Thymus (tissue), 11 donors: ENCODE measurements around the gene MYMK. TPM values are rescaled to one million over a fixed set of nuclear protein-coding genes. Genes with fewer than 3 reads are reported as not detected.

Source experiments
- DNase-seq, 9 donors: peaks; one replicate each; pipeline ENCODE4 v3.0.0-alpha.2; 2013; ENCODE audit warnings: low spot score in 9 of 9, low read depth in 6 of 9, missing footprints in 1 of 9
- H3K27ac ChIP-seq, 2 donors: one replicate each; pipeline ENCODE4 v1.5.1; 2013; ENCODE audit warnings: control low read depth in 1 of 2, low read depth in 1 of 2, low read length in 1 of 2, mild to moderate bottlenecking in 1 of 2, moderate library complexity in 1 of 2
- H3K27me3 ChIP-seq, 2 donors: one replicate each; pipeline ENCODE4 v1.5.1; 2013; ENCODE audit warnings: low read length in 1 of 2; ENCODE audit not compliant: control insufficient read depth in 2 of 2, insufficient read depth in 1 of 2
- H3K36me3 ChIP-seq, 2 donors: one replicate each; pipeline ENCODE4 v1.5.1; 2013; ENCODE audit warnings: low read length in 1 of 2, mild to moderate bottlenecking in 1 of 2, moderate library complexity in 1 of 2; ENCODE audit not compliant: control insufficient read depth in 2 of 2, insufficient read depth in 2 of 2
- H3K4me1 ChIP-seq, 2 donors: one replicate each; pipeline ENCODE4 v1.5.1; 2013; ENCODE audit warnings: low read length in 2 of 2; ENCODE audit not compliant: control insufficient read depth in 2 of 2, insufficient read depth in 2 of 2
- H3K4me3 ChIP-seq, 2 donors: one replicate each; pipeline ENCODE4 v1.5.1; 2013; ENCODE audit warnings: low read length in 2 of 2, control low read depth in 1 of 2, mild to moderate bottlenecking in 1 of 2
- H3K9me3 ChIP-seq, 2 donors: one replicate each; pipeline ENCODE4 v1.5.1; 2013; ENCODE audit warnings: low read length in 1 of 2, mild to moderate bottlenecking in 1 of 2; ENCODE audit not compliant: control insufficient read depth in 2 of 2, insufficient read depth in 1 of 2
- WGBS: extraction: QIAGEN DNeasy Blood & Tissue Kit; methylation state at CpG from one replicate; pipeline ENCODE4 v1.1.7; 2013; 5-methylcytosine and 5-hydroxymethylcytosine counted together
- polyA plus RNA-seq: library from polyadenylated mRNA; stranded (reverse); fragments of 200-250 nt; gene quantifications from one replicate; pipeline ENCODE4 v1.2.3, GENCODE V29; 2013
- total RNA-seq: library from RNA; stranded (reverse); fragments of 120-200 nt; gene quantifications from one replicate; pipeline ENCODE4 v1.2.4, GENCODE V29; 2013
- donor health status: healthy.

MYMK gene
- total and polyA plus RNA-seq, 2 donors: 0.39 to 0.47 TPM

GRCh38 chr9:133539991-133540697 is 15.4 kb upstream of the MYMK start:
- Histone ChIP-seq H3K36me3 (no peaks in the 10 kb centered on the region), H3K4me3 (no peak overlapping the region), H3K27ac (no peak overlapping the region), H3K9me3 (no peaks in the 10 kb centered on the region), H3K4me1 (peaks cover 0 to 14% of the 10 kb centered on the region in 2 donors), H3K27me3 (peaks cover 15 to 64% of the 10 kb centered on the region in 2 donors)
- 35% methylated on average over 22 of the region's 22 CpGs for WGBS
- no peak for DNase-seq

- H3K27me3 ChIP-seq: peaks cover 15 to 74% of the 10 kb centered on the region in 2 donors
- H3K27ac ChIP-seq: no peak overlapping the region
- H3K4me3 ChIP-seq: no peak overlapping the region
- peaks cover 9 to 24% of the 10 kb centered on the region in 2 donors for H3K4me1 ChIP-seq
- no peaks in the 10 kb centered on the region for H3K9me3 ChIP-seq
- no peak for DNase-seq
- 35% methylated on average over 47 of the region's 47 CpGs for WGBS
- no peaks in the 10 kb centered on the region for H3K36me3 ChIP-seq
Measured at GRCh38 chr9:133538851-133539833, 14.4 kb upstream of the MYMK start.

GRCh38 chr9:133538176-133538575 is 13.4 kb upstream of the MYMK start:
- peaks cover 18 to 34% of the 10 kb centered on the region in 2 donors for H3K4me1 ChIP-seq
- DNase-seq: no peak
- H3K27ac ChIP-seq: no peak overlapping the region
- peaks cover 15 to 81% of the 10 kb centered on the region in 2 donors for H3K27me3 ChIP-seq
- 92% methylated on average over 14 of the region's 14 CpGs for WGBS
- H3K36me3 ChIP-seq: no peaks in the 10 kb centered on the region
- no peaks in the 10 kb centered on the region for H3K9me3 ChIP-seq
- no peak overlapping the region for H3K4me3 ChIP-seq

GRCh38 chr9:133537257-133537656 is 12.5 kb upstream of the MYMK start:
- WGBS: 97% methylated on average over 16 of the region's 16 CpGs
- DNase-seq: no peak
- peaks cover 25 to 43% of the 10 kb centered on the region in 2 donors for H3K4me1 ChIP-seq
- H3K9me3 ChIP-seq: no peaks in the 10 kb centered on the region
- H3K27ac ChIP-seq: no peak overlapping the region
- H3K36me3 ChIP-seq: no peaks in the 10 kb centered on the region
- H3K27me3 ChIP-seq: peaks cover 15 to 85% of the 10 kb centered on the region in 2 donors
- H3K4me3 ChIP-seq: no peak overlapping the region

- no peak overlapping the region for H3K4me3 ChIP-seq
- H3K9me3 ChIP-seq: no peaks in the 10 kb centered on the region
- H3K27ac ChIP-seq: no peak overlapping the region
- no peaks in the 10 kb centered on the region for H3K36me3 ChIP-seq
- peaks cover 15 to 79% of the 10 kb centered on the region in 2 donors for H3K27me3 ChIP-seq
- peaks cover 25 to 43% of the 10 kb centered on the region in 2 donors for H3K4me1 ChIP-seq
- no peak for DNase-seq
- WGBS: 96% methylated on average over 9 of the region's 9 CpGs
Measured at GRCh38 chr9:133536536-133536935, 11.8 kb upstream of the MYMK start.

GRCh38 chr9:133536080-133536479 is 11.3 kb upstream of the MYMK start:
- no peaks in the 10 kb centered on the region for H3K9me3 ChIP-seq
- H3K4me1 ChIP-seq: peaks cover 25 to 43% of the 10 kb centered on the region in 2 donors
- H3K27ac ChIP-seq: no peak overlapping the region
- no peak overlapping the region for H3K4me3 ChIP-seq
- DNase-seq: no peak
- no peaks in the 10 kb centered on the region for H3K36me3 ChIP-seq
- 96% methylated on average over 11 of the region's 11 CpGs for WGBS
- peaks cover 15 to 76% of the 10 kb centered on the region in 2 donors for H3K27me3 ChIP-seq

- Histone ChIP-seq H3K4me1 (peaks cover 25 to 38% of the 10 kb centered on the region in 2 donors), H3K27ac (no peak overlapping the region)
Measured at GRCh38 chr9:133535306-133535877, 10.6 kb upstream of the MYMK start.

GRCh38 chr9:133534346-133535291 is 9.9 kb upstream of the MYMK start, which contains the start of gene ADAMTSL2:
ADAMTSL2 (plus strand) TSS chr9:133534704; CDS start chr9:133536713, 2,009 bp downstream.
- Histone ChIP-seq H3K4me1 (peaks cover 25 to 41% of the 10 kb centered on the region in 2 donors), H3K9me3 (no peaks in the 10 kb centered on the region), H3K36me3 (no peaks in the 10 kb centered on the region), H3K27me3 (peaks cover 7 to 73% of the 10 kb centered on the region in 2 donors), H3K27ac (no peak within 1 kb of the TSS), H3K4me3 (peak within 1 kb of the TSS; percentile 16 to 25)
- DNase-seq: peak in 6 of 9 donors; percentile 49 to 79 (median 58)
- 5% methylated on average over 70 of the region's 70 CpGs for WGBS

More at GRCh38 chr9:133535306-133535877, 10.6 kb upstream of the MYMK start:
- Histone ChIP-seq H3K4me3 (no peak overlapping the region), H3K36me3 (no peaks in the 10 kb centered on the region), H3K9me3 (no peaks in the 10 kb centered on the region), H3K27me3 (peaks cover 15 to 73% of the 10 kb centered on the region in 2 donors)
- DNase-seq: no peak
- 80% methylated on average over 13 of the region's 13 CpGs for WGBS
